Fibroblast of villous mesenchyme (primary cell): ENCODE results near the gene IL15. TPM values are rescaled to one million over a fixed set of nuclear protein-coding genes. Genes with fewer than 3 reads are reported as not detected.

Experiments used
- DNase-seq: peaks from one replicate; pipeline ENCODE4 v3.0.0-alpha.2; 2010; ENCODE audit warnings: low read depth
- H3K4me3 ChIP-seq: 2 replicates; pipeline ENCODE4 v1.5.1; 2011; ENCODE audit warnings: low read depth, mild to moderate bottlenecking, low read length
- CTCF ChIP-seq: IDR thresholded peaks from 2 replicates; pipeline ENCODE4 v1.5.1; 2012; ENCODE audit warnings: low read depth, mild to moderate bottlenecking, low read length; ENCODE audit not compliant: insufficient read depth
- total RNA-seq: library from RNA; depleted of rRNA; stranded (reverse); fragments of >200 nt; gene quantifications from 2 replicates; pipeline ENCODE4 v1.2.3, GENCODE V29; 2012

The IL15 gene
- total RNA-seq, 1 donor = 9.5 TPM

GRCh38 chr4:141657550-141658250, 21.3 kb downstream of the IL15 start:
- no peak overlapping the region for H3K4me3 ChIP-seq
- no peak for DNase-seq
- TF ChIP-seq CTCF = no peak

- no peak overlapping the region for H3K4me3 ChIP-seq
- no peak for TF ChIP-seq CTCF
- DNase-seq = no peak
Measured at GRCh38 chr4:141658309-141658708, 21.9 kb downstream of the IL15 start.

GRCh38 chr4:141659539-141659938, 23.2 kb downstream of the IL15 start:
- no peak for DNase-seq
- H3K4me3 ChIP-seq = no peak overlapping the region
- no peak for TF ChIP-seq CTCF

GRCh38 chr4:141660880-141661279, 24.5 kb downstream of the IL15 start:
- H3K4me3 ChIP-seq = no peak overlapping the region
- TF ChIP-seq CTCF = no peak
- DNase-seq = no peak

- no peak for DNase-seq
- TF ChIP-seq CTCF = no peak
- no peak overlapping the region for H3K4me3 ChIP-seq
Measured at GRCh38 chr4:141668200-141668910, 32.0 kb downstream of the IL15 start.

- H3K4me3 ChIP-seq = no peak overlapping the region
- TF ChIP-seq CTCF = no peak
- DNase-seq = no peak
Measured at GRCh38 chr4:141669501-141669900, 33.1 kb downstream of the IL15 start.

GRCh38 chr4:141675384-141675783, 39.0 kb downstream of the IL15 start:
- DNase-seq = no peak
- no peak overlapping the region for H3K4me3 ChIP-seq
- TF ChIP-seq CTCF = no peak
